GM12878 (cell line): Measurements from ENCODE around the gene STK39. TPM values are rescaled to one million over a fixed set of nuclear protein-coding genes. Genes with fewer than 3 reads are reported as not detected.

Source experiments
- ATAC-seq: fragments of 200-7000 bp; cut with Tn5 transposase; 3 replicates; pipeline ENCODE4 v1.9.1; 2020; ENCODE audit warnings: mild to moderate bottlenecking, moderate library complexity
- BruUV-seq: library from RNA; stranded (reverse); fragments of 400-500 nt; replicated peaks from 2 replicates; lab custom pipeline; 2021; lab: Mats Ljungman, UMichigan
- CTCF ChIA-PET: fragments of 300-600 bp; sonication (Branson Sonifier 250); formaldehyde crosslinking; extraction: SDS; loops from one replicate; lab custom pipeline; 2021; ENCODE audit warnings: inconsistent platforms; lab: Yijun Ruan, JAX
- POLR2A ChIA-PET: fragments of 350-600 bp; formaldehyde crosslinking; extraction: SDS; loops from one replicate; lab custom pipeline; 2021; ENCODE audit warnings: inconsistent platforms; lab: Charles Lee
- RAD21 ChIA-PET: fragments of 300-600 bp; sonication (Branson Sonifier 250); formaldehyde crosslinking; loops from one replicate; lab custom pipeline; 2023; ENCODE audit warnings: antibody characterized with exemption; ENCODE audit not compliant: unreplicated experiment; lab: Charles Lee
- SMC1A ChIA-PET: fragments of 300-600 bp; sonication (Branson Sonifier 250); formaldehyde crosslinking; loops from one replicate; lab custom pipeline; 2023; ENCODE audit not compliant: unreplicated experiment, uncharacterized antibody; lab: Charles Lee
- DNase-seq: peaks from one replicate; pipeline ENCODE4 v3.0.0-alpha.2; 2011; ENCODE audit warnings: low read depth, low spot score
- FAIRE-seq: peaks from 3 replicates; lab custom pipeline; 2011; peaks lifted over from hg19 to GRCh38; lab: Jason Lieb, UNC
- H2AFZ ChIP-seq: 2 replicates; pipeline ENCODE4 v1.6.0; 2011; ENCODE audit warnings: low read depth, low read length, control low read depth; ENCODE audit not compliant: control insufficient read depth
- H3K27ac ChIP-seq: 2 replicates; pipeline ENCODE4 v1.5.1; 2011; ENCODE audit warnings: control low read depth; ENCODE audit not compliant: control insufficient read depth, insufficient read depth
- H3K27me3 ChIP-seq, 2 experiments: replicated peaks in 1 of 2; 2 replicates each; pipeline versions ENCODE4 v1.6.0 to v1.6.1; 2011; ENCODE audit warnings: low read length in 1 of 2; ENCODE audit not compliant: control insufficient read depth in 2 of 2, insufficient read depth in 2 of 2
- H3K36me3 ChIP-seq, 2 experiments: 2 replicates each; pipeline ENCODE4 v1.5.1; 2011; ENCODE audit warnings: low read length in 1 of 2; ENCODE audit not compliant: control insufficient read depth in 2 of 2, insufficient read depth in 2 of 2
- H3K4me1 ChIP-seq: 2 replicates; pipeline ENCODE4 v1.6.1; 2011; ENCODE audit warnings: mild to moderate bottlenecking, low read length, moderate library complexity, mixed read lengths; ENCODE audit not compliant: control insufficient read depth, insufficient read depth
- H3K4me2 ChIP-seq: 2 replicates; pipeline ENCODE4 v1.6.0; 2011; ENCODE audit warnings: control low read depth; ENCODE audit not compliant: control insufficient read depth, insufficient read depth
- H3K4me3 ChIP-seq: fragments of 200-600 bp; sonication (generic); 2 replicates; pipeline ENCODE4 v1.5.1; 2016
- H3K79me2 ChIP-seq: 2 replicates; pipeline ENCODE4 v1.6.0; 2011; ENCODE audit warnings: low read length; ENCODE audit not compliant: control insufficient read depth, insufficient read depth
- H3K9ac ChIP-seq: 2 replicates; pipeline ENCODE4 v1.8.0; 2011; ENCODE audit warnings: low read length, control low read depth, mixed read lengths; ENCODE audit not compliant: control insufficient read depth, insufficient read depth
- H3K9me3 ChIP-seq: replicated peaks from 3 replicates; pipeline ENCODE4 v1.5.1; 2011; ENCODE audit warnings: mild to moderate bottlenecking, low read length; ENCODE audit not compliant: control insufficient read depth, insufficient read depth
- H4K20me1 ChIP-seq: 2 replicates; pipeline ENCODE4 v1.6.0; 2011; ENCODE audit not compliant: control insufficient read depth, insufficient read depth
- FOXM1 ChIP-seq: IDR thresholded peaks from 2 replicates; pipeline ENCODE4 v1.6.1; 2012; ENCODE audit warnings: low read depth, mild to moderate bottlenecking, inconsistent platforms, low read length, moderate library complexity
- HCFC1 ChIP-seq: fragments of 150-350 bp; IDR thresholded peaks from 2 replicates; pipeline ENCODE4 v1.6.1; 2014; ENCODE audit warnings: low read length
- HDAC6 ChIP-seq: fragments of 200-600 bp; sonication (generic); IDR thresholded peaks from one replicate; pipeline ENCODE4 v1.8.0; 2017; ENCODE audit warnings: antibody characterized with exemption; ENCODE audit not compliant: unreplicated experiment
- LARP7 ChIP-seq: fragments of 450-650 bp; IDR thresholded peaks from 2 replicates; pipeline ENCODE4 v1.6.1; 2017; ENCODE audit warnings: mild to moderate bottlenecking
- POLR2AphosphoS5 ChIP-seq: IDR thresholded peaks from 2 replicates; pipeline ENCODE4 v1.6.1; 2011; ENCODE audit warnings: mild to moderate bottlenecking, low read length, inconsistent platforms
- RAD51 ChIP-seq: fragments of 450-650 bp; IDR thresholded peaks from 2 replicates; pipeline ENCODE4 v1.6.1; 2016; ENCODE audit warnings: moderate library complexity, mild to moderate bottlenecking, inconsistent platforms
- SPI1 ChIP-seq: IDR thresholded peaks from 2 replicates; pipeline ENCODE4 v1.6.1; 2011; ENCODE audit warnings: low read depth, mild to moderate bottlenecking, low read length, moderate library complexity, borderline replicate concordance; ENCODE audit not compliant: insufficient read depth
- YY1 ChIP-seq: IDR thresholded peaks from 2 replicates; pipeline ENCODE4 v1.6.1; 2011; ENCODE audit warnings: low read depth, mild to moderate bottlenecking, low read length
- WGBS: methylation state at CpG from one replicate; pipeline ENCODE4 v1.1.6; 2016; ENCODE audit warnings: low lambda C conversion rate; ENCODE audit not compliant: insufficient replicate concordance, insufficient coverage; ENCODE audit errors: missing lambda C conversion rate; 5-methylcytosine and 5-hydroxymethylcytosine counted together
- in situ Hi-C: fragments of 300-500 bp; cut with MboI; formaldehyde crosslinking; loops from 9 replicates; pipeline ENCODE4 v1.14.3; 2018; ENCODE audit warnings: mixed read lengths
- intact Hi-C: fragments of 100-400 bp; cut with micrococcal nuclease; formaldehyde crosslinking; loops from one replicate; pipeline ENCODE4 v1.14.2; 2022; ENCODE audit not compliant: unreplicated experiment
- polyA plus RNA-seq, 11 experiments: library from polyadenylated mRNA; depleted of rRNA in 4 of 11; unstranded in 6 of 11; stranded (reverse) in 5 of 11; fragments of >200 nt; fragmentation: Nextera tagmentation in 4 of 11; fragmentation: Illumina TruSeq in 1 of 11; extraction: Ambion mirVana in 4 of 11; extraction: Trizol in 1 of 11; gene quantifications; 1 replicate in 1 of 11; 2 replicates in 10 of 11; pipeline versions ENCODE4 v1.2.1 to v1.2.3, GENCODE V29; 2011 to 2016; ENCODE audit warnings: inconsistent platforms in 2 of 11, missing spikeins in 2 of 11, low read depth in 1 of 11
- total RNA-seq, 4 experiments: library from RNA; depleted of rRNA in 3 of 4; stranded (reverse); fragments of >200 nt in 3 of 4; fragmentation: Illumina TruSeq in 1 of 4; extraction: Trizol in 1 of 4; gene quantifications; 2 replicates each; pipeline versions ENCODE4 v1.2.1 to v1.2.3, GENCODE V29; 2013 to 2021
- TF ChIP-seq, protein P1 (sequence below): fragments of 450-650 bp; formaldehyde crosslinking; IDR thresholded peaks from 2 replicates; pipeline ENCODE4 v1.5.0; 2022; ENCODE audit warnings: mild to moderate bottlenecking, missing genetic modification characterization
- TF ChIP-seq, protein P2 (sequence below): fragments of 450-650 bp; IDR thresholded peaks from 2 replicates; pipeline ENCODE4 v1.6.1; 2017; ENCODE audit warnings: mild to moderate bottlenecking
- TF ChIP-seq, protein P3 (sequence below): fragments of 450-650 bp; IDR thresholded peaks from 2 replicates; pipeline ENCODE4 v1.6.1; 2017; ENCODE audit warnings: antibody characterized with exemption, mild to moderate bottlenecking, moderate library complexity

Gene STK39
- total and polyA plus RNA-seq, 10 of the 15 experiments (the other 5 are each of a cell fraction or from before 2014, with no cell fraction given): 0.03 to 0.21 (median 0.07) TPM; not detected in 5

DNA sequence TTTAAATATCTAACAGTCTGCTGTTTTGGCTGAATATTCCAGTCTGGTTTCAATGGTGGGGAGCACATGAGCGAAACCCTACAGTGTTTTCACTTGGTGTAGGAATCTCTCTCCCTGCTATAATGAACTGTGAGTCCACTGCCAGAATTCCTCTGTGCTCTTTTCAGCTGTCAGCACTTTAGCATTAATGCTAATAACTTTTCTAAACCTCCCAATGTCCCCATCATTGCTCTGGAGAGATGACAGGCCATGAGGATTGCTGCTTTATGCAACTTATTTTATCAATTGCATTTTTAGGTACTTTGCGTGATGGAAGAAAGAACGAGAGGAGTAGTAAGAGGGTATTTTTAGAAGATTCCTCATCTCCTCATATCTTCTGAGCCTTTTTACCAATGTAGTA is 25.3 kb downstream of the STK39 start:
- no peak for TF ChIP-seq SPI1
- no peak for TF ChIP-seq RAD51
- TF ChIP-seq, protein P1, sequence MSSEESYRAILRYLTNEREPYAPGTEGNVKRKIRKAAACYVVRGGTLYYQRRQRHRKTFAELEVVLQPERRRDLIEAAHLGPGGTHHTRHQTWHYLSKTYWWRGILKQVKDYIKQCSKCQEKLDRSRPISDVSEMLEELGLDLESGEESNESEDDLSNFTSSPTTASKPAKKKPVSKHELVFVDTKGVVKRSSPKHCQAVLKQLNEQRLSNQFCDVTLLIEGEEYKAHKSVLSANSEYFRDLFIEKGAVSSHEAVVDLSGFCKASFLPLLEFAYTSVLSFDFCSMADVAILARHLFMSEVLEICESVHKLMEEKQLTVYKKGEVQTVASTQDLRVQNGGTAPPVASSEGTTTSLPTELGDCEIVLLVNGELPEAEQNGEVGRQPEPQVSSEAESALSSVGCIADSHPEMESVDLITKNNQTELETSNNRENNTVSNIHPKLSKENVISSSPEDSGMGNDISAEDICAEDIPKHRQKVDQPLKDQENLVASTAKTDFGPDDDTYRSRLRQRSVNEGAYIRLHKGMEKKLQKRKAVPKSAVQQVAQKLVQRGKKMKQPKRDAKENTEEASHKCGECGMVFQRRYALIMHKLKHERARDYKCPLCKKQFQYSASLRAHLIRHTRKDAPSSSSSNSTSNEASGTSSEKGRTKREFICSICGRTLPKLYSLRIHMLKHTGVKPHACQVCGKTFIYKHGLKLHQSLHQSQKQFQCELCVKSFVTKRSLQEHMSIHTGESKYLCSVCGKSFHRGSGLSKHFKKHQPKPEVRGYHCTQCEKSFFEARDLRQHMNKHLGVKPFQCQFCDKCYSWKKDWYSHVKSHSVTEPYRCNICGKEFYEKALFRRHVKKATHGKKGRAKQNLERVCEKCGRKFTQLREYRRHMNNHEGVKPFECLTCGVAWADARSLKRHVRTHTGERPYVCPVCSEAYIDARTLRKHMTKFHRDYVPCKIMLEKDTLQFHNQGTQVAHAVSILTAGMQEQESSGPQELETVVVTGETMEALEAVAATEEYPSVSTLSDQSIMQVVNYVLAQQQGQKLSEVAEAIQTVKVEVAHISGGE: no peak
- TF ChIP-seq LARP7: no peak
- TF ChIP-seq FOXM1: no peak
- TF ChIP-seq, protein P2, sequence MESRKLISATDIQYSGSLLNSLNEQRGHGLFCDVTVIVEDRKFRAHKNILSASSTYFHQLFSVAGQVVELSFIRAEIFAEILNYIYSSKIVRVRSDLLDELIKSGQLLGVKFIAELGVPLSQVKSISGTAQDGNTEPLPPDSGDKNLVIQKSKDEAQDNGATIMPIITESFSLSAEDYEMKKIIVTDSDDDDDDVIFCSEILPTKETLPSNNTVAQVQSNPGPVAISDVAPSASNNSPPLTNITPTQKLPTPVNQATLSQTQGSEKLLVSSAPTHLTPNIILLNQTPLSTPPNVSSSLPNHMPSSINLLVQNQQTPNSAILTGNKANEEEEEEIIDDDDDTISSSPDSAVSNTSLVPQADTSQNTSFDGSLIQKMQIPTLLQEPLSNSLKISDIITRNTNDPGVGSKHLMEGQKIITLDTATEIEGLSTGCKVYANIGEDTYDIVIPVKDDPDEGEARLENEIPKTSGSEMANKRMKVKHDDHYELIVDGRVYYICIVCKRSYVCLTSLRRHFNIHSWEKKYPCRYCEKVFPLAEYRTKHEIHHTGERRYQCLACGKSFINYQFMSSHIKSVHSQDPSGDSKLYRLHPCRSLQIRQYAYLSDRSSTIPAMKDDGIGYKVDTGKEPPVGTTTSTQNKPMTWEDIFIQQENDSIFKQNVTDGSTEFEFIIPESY: no peak
- no peak for TF ChIP-seq HCFC1
- no peak for TF ChIP-seq HDAC6
- TF ChIP-seq POLR2AphosphoS5: no peak
- no peak for TF ChIP-seq YY1
- TF ChIP-seq, protein P3, sequence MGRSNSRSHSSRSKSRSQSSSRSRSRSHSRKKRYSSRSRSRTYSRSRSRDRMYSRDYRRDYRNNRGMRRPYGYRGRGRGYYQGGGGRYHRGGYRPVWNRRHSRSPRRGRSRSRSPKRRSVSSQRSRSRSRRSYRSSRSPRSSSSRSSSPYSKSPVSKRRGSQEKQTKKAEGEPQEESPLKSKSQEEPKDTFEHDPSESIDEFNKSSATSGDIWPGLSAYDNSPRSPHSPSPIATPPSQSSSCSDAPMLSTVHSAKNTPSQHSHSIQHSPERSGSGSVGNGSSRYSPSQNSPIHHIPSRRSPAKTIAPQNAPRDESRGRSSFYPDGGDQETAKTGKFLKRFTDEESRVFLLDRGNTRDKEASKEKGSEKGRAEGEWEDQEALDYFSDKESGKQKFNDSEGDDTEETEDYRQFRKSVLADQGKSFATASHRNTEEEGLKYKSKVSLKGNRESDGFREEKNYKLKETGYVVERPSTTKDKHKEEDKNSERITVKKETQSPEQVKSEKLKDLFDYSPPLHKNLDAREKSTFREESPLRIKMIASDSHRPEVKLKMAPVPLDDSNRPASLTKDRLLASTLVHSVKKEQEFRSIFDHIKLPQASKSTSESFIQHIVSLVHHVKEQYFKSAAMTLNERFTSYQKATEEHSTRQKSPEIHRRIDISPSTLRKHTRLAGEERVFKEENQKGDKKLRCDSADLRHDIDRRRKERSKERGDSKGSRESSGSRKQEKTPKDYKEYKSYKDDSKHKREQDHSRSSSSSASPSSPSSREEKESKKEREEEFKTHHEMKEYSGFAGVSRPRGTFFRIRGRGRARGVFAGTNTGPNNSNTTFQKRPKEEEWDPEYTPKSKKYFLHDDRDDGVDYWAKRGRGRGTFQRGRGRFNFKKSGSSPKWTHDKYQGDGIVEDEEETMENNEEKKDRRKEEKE: no peak
- Histone ChIP-seq H3K9ac (no peak overlapping the region), H3K4me2 (no peak overlapping the region), H4K20me1 (no peaks in the 10 kb centered on the region), H3K9me3 (no peaks in the 10 kb centered on the region), H3K4me1 (no peaks in the 10 kb centered on the region), H3K27ac (no peak overlapping the region), H3K36me3 (no peaks in the 10 kb centered on the region), H3K4me3 (no peak overlapping the region), H2AFZ (no peak overlapping the region), H3K79me2 (no peaks in the 10 kb centered on the region), H3K27me3 (peaks cover 1 to 2% of the 10 kb centered on the region in 2 experiments; a peak in 2 of 4 replicates)
- ATAC-seq: no peak
- ChIA-PET CTCF (no interaction called here), POLR2A (no interaction called here), SMC1A (no interaction called here), RAD21 (no interaction called here)
- in situ Hi-C loops (no loop called here), intact Hi-C loops (no loop called here)
- 56% methylated on average over 3 of the region's 3 CpGs for WGBS
- no peak for DNase-seq
- no peak for FAIRE-seq
- no TSS peak for BruUV-seq
